ENCODE results near the gene MRPS31. TPM values are rescaled to one million over a fixed set of nuclear protein-coding genes. Genes with fewer than 3 reads are reported as not detected.

MRPS31 gene
- total and polyA plus RNA-seq, 11 donors = 21.9 to 62.7 (median 29.1) TPM

GRCh38 chr13:40680659-40681323 is 90.2 kb downstream of the MRPS31 start:
- no peaks in the 10 kb centered on the region for H3K36me3 ChIP-seq
- no peak for ATAC-seq
- TF ChIP-seq POLR2A (IDR thresholded peaks at IDR 0.05) (no peak), CTCF (IDR thresholded peaks at IDR 0.05) (no peak)
- H3K4me1 ChIP-seq = peaks cover 0 to 18% (median 5%) of the 10 kb centered on the region in 12 donors
- 82 to 91% (median 86%) methylated on average over 7 of the region's 7 CpGs for WGBS, 4 donors
- H3K27me3 ChIP-seq = no peaks in the 10 kb centered on the region
- intact Hi-C loops (cut with DNase I) = loop anchor here (1.0 to 10.0 kb wide), 16 partner anchors 92 to 998 kb away; partner anchors contain the start of gene MRPS31 (in 1 of the 10)
- no peak for DNase-seq
- H3K9me3 ChIP-seq = no peaks in the 10 kb centered on the region
- no peak overlapping the region for H3K27ac ChIP-seq
- no peak overlapping the region for H3K4me3 ChIP-seq

GRCh38 chr13:40679480-40679985 is 91.5 kb downstream of the MRPS31 start:
- no peak for TF ChIP-seq POLR2A (IDR thresholded peaks at IDR 0.05)
- TF ChIP-seq CTCF (IDR thresholded peaks at IDR 0.05) = no peak

More at GRCh38 chr13:40679480-40679985, 91.5 kb downstream of the MRPS31 start:
- no peaks in the 10 kb centered on the region for H3K36me3 ChIP-seq
- no peak overlapping the region for H3K27ac ChIP-seq
- 94 to 98% (median 97%) methylated on average over 6 of the region's 6 CpGs for WGBS, 4 donors
- DNase-seq (no peak), ATAC-seq (no peak)
- H3K9me3 ChIP-seq = no peaks in the 10 kb centered on the region
- intact Hi-C loops (cut with DNase I) = loop anchor here in 2 of 10 donors (2.0 to 10.0 kb wide), 2 partner anchors 365 to 617 kb away; no protein-coding TSS in a partner anchor
- H3K4me1 ChIP-seq = peaks cover 0 to 18% (median 5%) of the 10 kb centered on the region in 12 donors
- no peak overlapping the region for H3K4me3 ChIP-seq
- no peaks in the 10 kb centered on the region for H3K27me3 ChIP-seq

MicroRNAs encoded within 50 kb of the gene (microRNA counts, 767-probe panel; counts per million panel counts)
- microRNA hsa-miR-320d (0 to 71.6 counts per million in 2 donors), microRNA hsa-miR-621 (0 to 71.6 counts per million in 2 donors)

Small RNAs within 50 kb of the gene (microRNA-seq; reads per million reads assigned to microRNA genes)
- 0 to 0.13 (median 0) reads per million in 4 donors for gene MIR320D1
- gene MIR621 = 0 to 0.77 (median 0) reads per million in 4 donors

Other genes with a start within 250 kb of the MRPS31 start
- 10 to 100 TPM in 8 of 9 donors, 1 to 10 TPM in 1; 9.8 to 26.8 (median 18.5) TPM for gene FOXO1, start 104.5 kb downstream of the MRPS31 start, total RNA-seq
- 10 to 100 TPM in 1 of 2 donors, 1 to 10 TPM in 1; 2.6 to 11.1 TPM for gene FOXO1, start 104.5 kb downstream of the MRPS31 start, polyA plus RNA-seq
- gene SLC25A15, start 18.4 kb upstream of the MRPS31 start, total RNA-seq = 10 to 100 TPM in 1 of 9 donors, 1 to 10 TPM in 8; 3.7 to 10.4 (median 5.1) TPM
- gene SLC25A15, start 18.4 kb upstream of the MRPS31 start, polyA plus RNA-seq = 10 to 100 TPM in 1 of 2 donors, under 1 TPM in 1; 0.84 to 10.4 TPM
- 10 to 100 TPM; 28.6 to 75.4 (median 35.3) TPM for gene ELF1, start 248.1 kb upstream of the MRPS31 start, total RNA-seq
- gene ELF1, start 248.1 kb upstream of the MRPS31 start, polyA plus RNA-seq = 10 to 100 TPM in 1 of 2 donors, 1 to 10 TPM in 1; 7.7 to 19.4 TPM

Data from heart left ventricle (tissue), 16 donors.